ENCODE results near the gene NEK9.

NEK9 gene

GRCh38 chr14:75088153-75088552 is 38.7 kb downstream of the NEK9 start:
- TF ChIP-seq RARB (CRISPR knock-in tag; IDR thresholded peaks at IDR 0.05) (no peak), CSDC2 (CRISPR knock-in tag; IDR thresholded peaks at IDR 0.05) (no peak), OSR1 (CRISPR knock-in tag; IDR thresholded peaks at IDR 0.05) (no peak), CSRNP3 (CRISPR knock-in tag; IDR thresholded peaks at IDR 0.05) (no peak), ZC3H10 (CRISPR knock-in tag; IDR thresholded peaks at IDR 0.05) (no peak), TOX (CRISPR knock-in tag; IDR thresholded peaks at IDR 0.05; ENCODE audit: borderline replicate concordance) (no peak), PPARA (CRISPR knock-in tag; IDR thresholded peaks at IDR 0.05; ENCODE audit: borderline replicate concordance) (no peak)

DNA sequence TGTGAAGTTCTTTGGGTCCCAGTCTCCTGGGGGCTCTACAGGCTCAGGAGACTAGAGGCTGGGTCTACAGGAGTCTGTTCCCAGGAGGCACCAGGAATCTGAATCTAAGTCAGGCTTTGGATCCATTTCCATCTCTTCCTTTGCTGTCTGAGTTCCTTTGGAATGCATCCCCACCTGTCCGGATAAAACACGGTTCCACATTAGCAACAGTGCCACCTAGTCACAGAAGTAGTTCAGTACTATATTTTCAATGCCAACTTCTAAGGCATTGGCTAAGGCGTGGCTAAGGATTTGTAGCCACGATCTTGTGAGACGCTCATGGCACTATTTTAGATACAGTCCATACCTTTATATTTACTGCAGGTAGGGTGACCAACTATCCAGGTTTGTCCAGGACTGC is 42.3 kb downstream of the NEK9 start:
- TF ChIP-seq TOX (CRISPR knock-in tag; IDR thresholded peaks at IDR 0.05; ENCODE audit: borderline replicate concordance): no peak
- TF ChIP-seq ZFP30 (CRISPR knock-in tag; IDR thresholded peaks at IDR 0.05): no peak
- TF ChIP-seq ZFP3 (CRISPR knock-in tag; IDR thresholded peaks at IDR 0.05): no peak
- TF ChIP-seq ESRRG (CRISPR knock-in tag; IDR thresholded peaks at IDR 0.05): no peak
- no peak for TF ChIP-seq OSR1 (CRISPR knock-in tag; IDR thresholded peaks at IDR 0.05)
- no peak for TF ChIP-seq RARB (CRISPR knock-in tag; IDR thresholded peaks at IDR 0.05)
- ATAC-seq: peak; percentile 39; the same call in 1 of the 3 replicates

More at GRCh38 chr14:75088153-75088552, 38.7 kb downstream of the NEK9 start:
- ATAC-seq: no peak; the same call in 1 of the 3 replicates

GRCh38 chr14:75083271-75083670 is 43.6 kb downstream of the NEK9 start:
- no peak for TF ChIP-seq ESRRG (CRISPR knock-in tag; IDR thresholded peaks at IDR 0.05)
- TF ChIP-seq TOX (CRISPR knock-in tag; IDR thresholded peaks at IDR 0.05; ENCODE audit: borderline replicate concordance): no peak
- no peak for ATAC-seq

GRCh38 chr14:75081660-75082229 is 45.1 kb downstream of the NEK9 start:
- no peak for TF ChIP-seq OSR1 (CRISPR knock-in tag; IDR thresholded peaks at IDR 0.05)
- TF ChIP-seq, protein P1, sequence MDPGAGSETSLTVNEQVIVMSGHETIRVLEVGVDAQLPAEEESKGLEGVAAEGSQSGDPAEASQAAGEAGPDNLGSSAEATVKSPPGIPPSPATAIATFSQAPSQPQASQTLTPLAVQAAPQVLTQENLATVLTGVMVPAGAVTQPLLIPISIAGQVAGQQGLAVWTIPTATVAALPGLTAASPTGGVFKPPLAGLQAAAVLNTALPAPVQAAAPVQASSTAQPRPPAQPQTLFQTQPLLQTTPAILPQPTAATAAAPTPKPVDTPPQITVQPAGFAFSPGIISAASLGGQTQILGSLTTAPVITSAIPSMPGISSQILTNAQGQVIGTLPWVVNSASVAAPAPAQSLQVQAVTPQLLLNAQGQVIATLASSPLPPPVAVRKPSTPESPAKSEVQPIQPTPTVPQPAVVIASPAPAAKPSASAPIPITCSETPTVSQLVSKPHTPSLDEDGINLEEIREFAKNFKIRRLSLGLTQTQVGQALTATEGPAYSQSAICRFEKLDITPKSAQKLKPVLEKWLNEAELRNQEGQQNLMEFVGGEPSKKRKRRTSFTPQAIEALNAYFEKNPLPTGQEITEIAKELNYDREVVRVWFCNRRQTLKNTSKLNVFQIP (CRISPR knock-in tag; IDR thresholded peaks at IDR 0.05; ENCODE audit: borderline replicate concordance, low read depth): no peak
- no peak for ATAC-seq

DNA sequence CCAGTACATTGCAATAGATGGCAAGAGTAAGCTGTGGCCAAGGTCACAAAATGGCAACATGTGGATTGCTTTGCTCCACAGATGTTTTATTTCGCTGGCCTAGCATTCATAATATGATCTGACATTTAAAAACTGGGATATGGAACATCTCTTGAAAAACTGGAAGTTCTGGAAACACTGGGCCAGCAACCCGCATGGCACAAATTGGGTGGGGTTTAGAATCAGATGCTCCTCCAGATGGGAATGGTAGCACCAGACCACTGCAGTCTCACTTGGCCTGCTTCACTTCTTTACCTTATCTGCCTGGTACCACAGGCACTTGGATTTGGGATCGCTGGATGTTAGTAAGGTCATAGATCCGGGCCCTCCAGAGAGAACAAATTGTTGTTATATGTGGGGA is 47.3 kb downstream of the NEK9 start:
- ATAC-seq: no peak
- no peak for TF ChIP-seq ZFP3 (CRISPR knock-in tag; IDR thresholded peaks at IDR 0.05)
- TF ChIP-seq ESRRG (CRISPR knock-in tag; IDR thresholded peaks at IDR 0.05): no peak
- TF ChIP-seq GLIS3 (CRISPR knock-in tag; IDR thresholded peaks at IDR 0.05): no peak
- no peak for TF ChIP-seq CSDC2 (CRISPR knock-in tag; IDR thresholded peaks at IDR 0.05)
- TF ChIP-seq PPARA (CRISPR knock-in tag; IDR thresholded peaks at IDR 0.05; ENCODE audit: borderline replicate concordance): no peak
- TF ChIP-seq ISL1 (CRISPR knock-in tag; IDR thresholded peaks at IDR 0.05): no peak
- TF ChIP-seq TOX (CRISPR knock-in tag; IDR thresholded peaks at IDR 0.05; ENCODE audit: borderline replicate concordance): no peak
- no peak for TF ChIP-seq SNAI2 (CRISPR knock-in tag; IDR thresholded peaks at IDR 0.05)
- TF ChIP-seq CSRNP3 (CRISPR knock-in tag; IDR thresholded peaks at IDR 0.05): no peak
- TF ChIP-seq RARB (CRISPR knock-in tag; IDR thresholded peaks at IDR 0.05): no peak

DNA sequence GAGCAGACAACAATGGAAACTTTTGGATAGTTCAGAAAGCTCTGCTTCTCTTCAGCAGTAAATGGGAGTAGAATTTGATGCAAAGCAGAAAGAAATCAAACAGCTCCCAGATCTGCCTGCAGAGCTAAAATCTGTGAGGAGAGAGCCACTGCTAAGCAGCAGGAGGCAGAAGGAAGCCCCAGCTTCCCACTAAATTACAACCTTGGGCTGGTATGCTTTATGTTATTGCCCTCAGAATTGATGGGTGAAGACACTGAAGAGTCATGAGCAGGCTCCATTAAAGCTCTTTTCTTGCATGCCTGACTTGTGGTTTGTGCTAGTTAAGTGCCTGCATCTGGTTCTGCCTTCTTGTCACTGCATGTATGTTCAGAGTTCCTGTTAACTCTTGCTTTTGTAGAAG is 49.1 kb downstream of the NEK9 start:
- ATAC-seq: peak; percentile 88
- TF ChIP-seq RARB (CRISPR knock-in tag; IDR thresholded peaks at IDR 0.05) (no peak), CSDC2 (CRISPR knock-in tag; IDR thresholded peaks at IDR 0.05) (no peak), ESRRG (CRISPR knock-in tag; IDR thresholded peaks at IDR 0.05) (0 out of 2 replicates have a peak, but pooled peaks have one; percentile 18)

- ATAC-seq: no peak
- TF ChIP-seq CREB5 (CRISPR knock-in tag; IDR thresholded peaks at IDR 0.05; ENCODE audit: low read depth) (no peak), CSDC2 (CRISPR knock-in tag; IDR thresholded peaks at IDR 0.05) (no peak), OSR1 (CRISPR knock-in tag; IDR thresholded peaks at IDR 0.05) (no peak), ZC3H10 (CRISPR knock-in tag; IDR thresholded peaks at IDR 0.05) (no peak), ARNTL (CRISPR knock-in tag; IDR thresholded peaks at IDR 0.05; ENCODE audit: borderline replicate concordance, low read depth) (no peak), ESRRG (CRISPR knock-in tag; IDR thresholded peaks at IDR 0.05) (no peak), ZNF70 (CRISPR knock-in tag; IDR thresholded peaks at IDR 0.05) (no peak), ZNF8 (CRISPR knock-in tag; IDR thresholded peaks at IDR 0.05) (no peak), PPARA (CRISPR knock-in tag; IDR thresholded peaks at IDR 0.05; ENCODE audit: borderline replicate concordance) (no peak), PATZ1 (CRISPR knock-in tag; IDR thresholded peaks at IDR 0.05; ENCODE audit: borderline replicate concordance) (no peak), BACH2 (CRISPR knock-in tag; IDR thresholded peaks at IDR 0.05; ENCODE audit: borderline replicate concordance) (no peak)
- TF ChIP-seq, protein P1 (CRISPR knock-in tag; IDR thresholded peaks at IDR 0.05; ENCODE audit: borderline replicate concordance, low read depth): no peak
Measured at GRCh38 chr14:75070383-75070782, 56.5 kb downstream of the NEK9 start.

Data from SK-N-SH treated with all-trans-retinoic acid at 6 μM for 48 hours (cell line).